Measurements from ENCODE around the gene ZBTB1. TPM values are rescaled to one million over a fixed set of nuclear protein-coding genes. Genes with fewer than 3 reads are reported as not detected.
"Not testable (repeated sequence)": the region's sequence is repeated elsewhere in the genome, so short reads cannot be mapped to it uniquely, and the experiment has no call there.

Gene ZBTB1
- polyA plus RNA-seq, 1 donor, result 82.1 TPM

DNA sequence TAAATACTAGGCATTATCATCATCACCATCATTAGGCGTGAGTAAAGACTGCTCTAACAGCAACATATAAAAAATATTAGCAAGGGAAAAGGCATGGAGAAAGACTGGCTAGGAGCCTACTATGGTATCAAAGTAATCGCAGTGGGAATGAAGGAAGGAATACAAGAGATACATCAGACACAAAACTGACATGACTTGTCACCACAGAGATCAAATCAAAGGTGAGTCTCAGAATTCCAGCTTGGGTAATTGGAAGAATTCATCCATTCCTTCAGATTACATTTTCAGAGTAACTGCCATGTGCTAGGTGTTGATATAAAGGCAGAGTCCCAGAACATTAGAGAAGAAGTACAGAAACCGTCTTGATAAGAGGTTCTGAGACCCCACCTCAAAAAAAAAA is 11.1 kb upstream of the ZBTB1 start:
- no peak for DNase-seq

DNA sequence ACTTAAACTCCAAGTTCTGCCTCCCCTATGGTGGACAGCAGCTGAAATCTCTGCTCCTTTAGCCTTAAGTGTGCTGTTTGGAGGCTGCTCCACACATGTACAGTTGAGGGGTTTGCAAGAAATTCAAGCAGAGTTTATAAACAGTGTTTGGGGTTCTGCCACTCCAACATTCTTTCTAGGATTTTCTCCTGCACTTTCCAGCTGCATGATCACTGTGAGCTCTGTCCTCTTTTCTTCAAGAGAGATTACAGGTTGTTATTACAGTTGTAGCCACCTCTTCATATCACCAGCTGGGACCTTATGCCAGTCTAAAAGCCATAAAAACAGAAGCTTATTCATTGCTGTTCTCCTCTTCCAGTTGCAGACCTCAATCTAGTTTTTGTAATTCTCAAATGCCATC is 9.3 kb upstream of the ZBTB1 start:
- DNase-seq, result no peak

DNA sequence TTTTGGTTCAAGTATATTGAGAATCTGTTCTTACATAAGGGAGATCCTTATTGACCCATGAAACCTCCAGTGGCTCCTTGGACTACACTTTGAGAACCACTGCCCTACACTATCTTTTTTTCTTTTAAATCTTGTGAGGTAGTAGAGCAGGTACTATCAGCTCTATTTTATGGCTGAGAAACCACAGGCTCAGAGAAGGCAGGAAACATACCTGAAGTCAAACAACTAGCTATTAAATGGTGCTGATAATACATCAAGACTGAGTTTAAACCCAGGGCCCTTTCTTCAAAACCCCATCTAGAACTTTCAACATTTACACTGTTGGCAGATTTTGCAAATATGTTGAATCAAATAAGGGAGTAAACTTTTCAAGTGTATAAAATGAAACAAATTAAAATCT is 7.8 kb upstream of the ZBTB1 start:
- DNase-seq, result no peak

DNA sequence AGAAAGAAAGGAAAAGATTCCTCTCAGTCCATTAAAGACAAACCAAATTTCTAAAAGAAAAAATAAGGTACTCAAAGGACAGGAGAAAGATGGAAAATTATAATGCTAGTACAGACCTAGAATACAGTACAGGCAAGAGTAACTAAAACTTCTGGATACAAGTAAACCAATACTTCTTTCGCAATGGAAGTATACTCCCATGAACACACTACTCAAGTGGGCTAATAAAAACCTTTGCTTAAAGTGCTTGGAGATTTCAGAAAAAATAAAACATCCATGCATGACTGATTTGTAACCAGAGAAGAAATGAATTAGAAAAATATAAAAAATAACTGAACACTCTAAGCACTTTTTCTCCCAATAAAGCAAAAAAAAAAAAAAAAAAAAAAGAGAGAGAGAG is 4.5 kb upstream of the ZBTB1 start:
- DNase-seq, result no peak

DNA sequence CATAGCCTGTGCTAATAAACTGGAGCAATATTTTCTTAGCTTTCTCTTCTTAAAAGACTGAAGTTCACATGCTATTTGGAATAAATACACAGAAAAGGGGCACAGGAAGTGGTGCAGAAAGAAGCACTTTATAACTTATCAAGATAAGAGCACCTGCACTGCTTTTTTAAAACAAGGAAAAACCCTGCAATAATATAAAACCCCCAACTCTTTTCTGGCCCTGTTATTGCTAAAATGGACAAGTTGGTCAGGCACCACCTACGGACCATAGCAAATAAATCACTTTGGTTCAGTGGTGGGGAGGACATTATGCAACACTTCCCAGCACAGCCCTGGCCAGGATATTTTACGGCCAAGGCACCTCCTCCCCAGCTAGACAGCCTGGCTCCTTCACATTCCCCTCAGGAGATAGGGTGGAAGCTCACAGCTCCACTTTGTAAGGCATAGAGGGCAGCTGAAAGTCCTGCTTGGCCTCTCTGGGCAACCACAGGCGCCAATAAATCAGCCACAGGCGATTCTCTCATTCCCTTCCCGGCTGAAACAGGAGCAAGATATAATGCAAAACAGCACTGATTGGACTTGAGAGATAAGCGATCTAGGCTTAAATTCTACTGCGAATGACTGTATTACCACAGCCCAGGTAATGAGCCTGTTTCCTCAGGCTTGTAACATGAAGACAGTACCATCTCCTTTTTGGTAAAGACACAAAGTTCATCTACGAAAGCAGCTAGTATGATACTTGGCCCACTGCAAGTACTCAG is 3.0 kb upstream of the ZBTB1 start:
- DNase-seq, result peak; percentile 55

DNA sequence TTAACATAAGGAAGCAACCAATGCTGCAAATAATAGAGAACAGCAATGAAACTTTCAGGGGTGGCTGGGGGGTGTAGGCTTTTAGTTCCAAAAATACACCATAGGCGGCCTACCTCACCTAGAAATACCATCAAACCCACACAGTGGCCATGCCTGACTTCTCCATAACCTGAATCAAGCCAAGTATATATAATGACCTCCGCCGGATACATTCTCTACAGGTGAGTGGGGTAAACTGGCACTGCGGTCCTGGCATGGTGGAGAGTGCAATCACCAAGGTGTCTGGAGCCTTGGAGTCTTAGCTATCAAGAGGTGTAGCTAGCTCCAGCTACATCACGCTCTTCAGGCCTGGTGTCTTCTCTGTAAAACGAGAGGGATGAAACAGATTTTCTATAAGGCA is 2.1 kb upstream of the ZBTB1 start:
- DNase-seq, result no peak

DNA sequence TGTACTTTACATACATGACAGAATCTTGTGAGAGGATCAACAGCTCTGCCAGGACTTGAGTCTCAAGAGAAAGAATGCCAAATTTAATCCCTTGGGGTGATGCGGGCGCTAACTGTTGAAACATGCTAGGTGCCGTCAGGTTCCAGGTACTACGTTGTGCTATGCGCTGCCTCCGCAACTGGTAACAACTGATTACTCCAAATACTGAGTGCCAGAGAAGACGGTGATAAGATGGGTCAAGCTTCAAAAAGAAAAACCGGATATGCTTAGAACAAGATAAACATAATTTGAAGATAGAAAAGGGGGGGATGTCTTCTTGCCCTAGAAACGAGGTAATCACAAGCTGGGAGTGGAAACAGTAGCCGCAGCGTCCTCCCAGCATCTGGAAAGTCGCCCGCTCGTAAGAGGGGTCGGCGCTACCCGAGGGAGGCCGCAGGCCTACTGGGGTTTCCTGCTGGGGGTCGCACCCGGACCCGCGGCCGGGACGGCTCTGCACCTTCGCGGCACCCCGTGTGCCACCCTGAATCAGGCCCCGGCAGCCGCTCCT is 1.6 kb upstream of the ZBTB1 start:
- no peak for DNase-seq

DNA sequence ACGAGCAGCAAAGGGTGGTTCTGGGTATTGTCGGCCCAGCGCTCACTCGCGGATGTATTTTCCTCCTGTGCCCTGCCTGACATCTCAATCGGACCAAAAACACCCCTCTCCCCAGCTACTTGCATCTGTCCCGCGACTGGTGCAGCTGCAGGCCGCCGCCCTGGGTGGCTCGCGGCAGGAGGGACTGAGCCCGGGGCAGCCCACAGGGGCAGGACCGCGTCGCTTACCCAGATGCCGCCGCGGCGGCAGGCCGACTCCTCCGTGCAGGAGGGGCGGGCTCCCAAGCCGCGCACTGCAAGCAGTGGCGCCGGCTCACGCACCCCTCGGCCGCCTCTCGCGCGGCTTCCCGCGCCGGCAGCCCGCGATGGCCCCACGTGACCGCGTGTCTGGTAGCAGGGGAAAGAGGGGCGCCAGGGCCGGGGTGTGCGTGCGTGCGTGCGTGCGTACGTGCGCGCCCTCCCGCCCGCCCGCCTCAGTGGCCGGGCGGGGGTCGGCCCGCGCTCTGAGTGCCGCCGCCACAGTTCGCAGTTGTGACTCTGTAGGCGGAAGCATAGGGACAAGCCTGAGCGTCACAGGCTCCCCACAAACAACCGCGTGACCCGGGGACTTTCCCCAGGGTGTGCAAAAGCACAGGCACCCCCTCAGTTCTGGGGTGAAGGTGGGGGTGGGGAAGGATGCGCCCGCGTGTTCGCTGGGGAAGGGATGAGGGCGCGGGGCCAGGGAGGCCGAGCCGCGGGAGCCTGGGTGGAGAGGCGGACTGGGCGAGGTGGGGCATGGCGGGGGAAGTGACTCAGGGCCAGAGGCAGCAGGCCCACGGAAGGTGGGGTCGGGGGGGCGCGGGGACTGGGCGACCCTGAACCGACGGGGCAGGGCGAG is 898 bp upstream of the ZBTB1 start, which contains the start of gene ZBTB25:
Gene ZBTB25 (minus strand): TSS at position 405 of the 876 bp plus-strand sequence. CDS start 13,305 bp downstream, outside the sequence.
- DNase-seq, result peak; percentile 86

DNA sequence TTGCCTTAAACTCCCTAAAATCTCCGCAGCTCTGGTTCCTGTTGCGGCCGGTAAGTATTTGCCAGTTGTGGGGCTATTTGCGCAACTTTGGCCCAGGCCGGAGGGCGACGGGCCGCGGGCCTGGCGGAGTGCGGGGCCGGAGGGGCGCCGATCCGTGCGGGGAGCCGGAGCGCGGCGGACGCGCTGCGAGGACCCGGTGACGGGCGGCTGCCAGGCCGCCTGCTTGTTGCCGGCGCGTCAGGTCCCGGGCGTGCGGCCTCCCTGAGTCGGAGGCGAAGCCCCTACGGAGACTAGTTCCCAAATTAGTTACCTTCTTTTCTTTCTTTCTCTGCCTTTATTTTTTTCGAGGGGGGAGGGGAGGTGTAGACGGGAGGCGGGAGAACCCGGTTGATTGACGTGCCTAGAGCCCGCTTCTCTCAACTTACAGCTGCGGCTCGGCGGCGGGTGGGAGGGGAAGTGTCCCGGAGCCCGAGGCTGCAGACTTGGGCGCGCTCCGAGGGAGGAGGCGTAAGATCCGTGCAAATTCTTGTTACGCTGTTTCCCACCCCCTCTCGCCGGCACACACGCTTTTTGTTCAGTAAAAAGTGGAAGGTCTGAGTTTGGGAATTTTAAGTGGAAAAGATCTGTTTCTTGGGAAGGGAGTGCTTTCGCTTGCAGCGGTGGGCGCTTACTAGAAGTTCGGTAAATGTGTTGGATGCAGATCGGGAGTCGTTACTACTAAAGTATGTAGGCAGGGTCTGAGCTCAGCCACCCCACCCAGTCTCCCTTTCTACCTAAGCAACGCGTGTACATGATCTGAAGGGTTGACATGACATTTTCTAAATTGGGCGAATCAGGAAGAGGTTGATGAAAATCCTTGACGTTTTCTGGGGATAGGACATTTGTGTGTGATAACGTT is 576 bp downstream of the ZBTB1 start:
- peak; percentile 93 for DNase-seq

DNA sequence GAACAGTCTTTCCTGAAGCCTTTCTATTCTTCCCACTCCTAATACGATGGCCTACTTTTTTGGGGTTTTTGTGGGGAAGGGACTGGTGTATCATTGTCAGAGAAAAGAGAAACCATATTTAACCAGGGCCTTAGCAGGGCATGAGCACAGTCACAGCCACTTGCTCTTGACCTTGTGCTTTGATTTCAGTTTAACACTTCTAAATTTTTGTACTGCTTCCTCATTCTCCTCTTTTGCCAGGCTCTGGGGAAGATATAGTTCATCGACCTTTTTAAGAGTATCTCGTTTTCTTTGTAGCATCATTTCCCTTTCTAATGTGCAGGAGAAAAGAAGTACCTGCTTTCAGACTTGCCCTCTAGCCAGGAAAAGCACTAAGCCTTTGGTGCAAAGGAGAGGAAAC is 2.2 kb downstream of the ZBTB1 start:
- no peak for DNase-seq

DNA sequence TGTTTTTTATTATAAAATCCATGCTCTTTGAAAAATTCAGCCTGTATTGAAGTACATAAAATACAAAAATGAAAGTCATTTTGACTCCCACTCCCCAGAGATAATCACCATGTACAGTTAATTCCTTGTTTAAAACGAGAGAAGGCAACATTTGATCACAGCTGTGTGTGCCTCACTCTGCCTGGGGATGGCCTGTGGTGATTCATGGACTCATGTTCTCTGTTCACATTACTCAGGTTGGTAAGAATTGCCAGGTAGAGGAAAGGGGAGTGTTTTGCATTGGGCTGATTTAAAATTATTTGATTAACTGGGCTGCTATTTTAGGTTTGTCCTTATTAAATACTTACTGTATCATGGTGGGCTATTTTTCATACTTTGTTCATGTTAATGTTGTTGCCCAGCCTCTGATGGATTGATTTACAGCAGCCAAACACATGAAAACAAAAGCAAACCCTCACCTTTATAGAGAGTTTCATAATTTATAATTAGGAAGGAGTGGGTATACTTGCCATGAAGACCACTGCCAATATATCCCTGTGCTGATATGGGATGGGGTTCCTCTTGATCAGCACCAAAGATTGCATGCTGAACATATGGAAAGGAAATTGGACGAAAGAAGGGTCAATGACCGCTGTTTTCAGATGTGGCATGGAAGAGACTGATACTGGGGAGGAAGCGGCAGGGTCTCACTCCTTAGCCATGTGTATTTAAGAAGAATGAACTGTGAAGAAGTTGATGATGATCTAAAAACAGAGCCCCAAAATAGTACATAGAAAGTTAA is 3.0 kb downstream of the ZBTB1 start:
- DNase-seq, result no peak

DNA sequence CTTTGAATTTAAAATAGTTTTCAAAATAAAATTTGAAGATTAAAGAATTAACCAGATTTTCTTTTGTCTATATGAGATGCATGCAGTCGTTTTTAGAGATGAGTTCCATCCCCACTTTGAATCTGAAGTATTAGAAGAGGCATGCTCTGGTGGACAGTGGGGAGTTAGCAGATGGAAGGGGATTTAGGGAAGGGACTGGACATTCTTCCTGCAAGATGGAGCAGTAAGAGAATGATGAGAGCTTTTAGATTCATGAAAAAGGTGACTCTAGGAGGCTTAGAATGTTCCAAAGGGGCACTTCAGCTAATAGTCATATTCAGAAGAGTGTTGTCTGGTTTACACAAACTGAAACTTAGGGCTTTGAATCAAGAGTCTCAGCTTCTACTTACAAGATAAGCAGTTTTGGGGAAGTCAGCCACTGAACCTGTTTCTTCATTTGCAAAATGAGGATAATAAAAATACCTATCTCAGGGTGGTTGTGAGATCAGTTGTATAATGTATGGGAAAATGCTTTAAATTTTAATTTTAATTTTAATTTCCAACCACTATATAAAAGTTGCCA is 3.7 kb downstream of the ZBTB1 start:
- DNase-seq, result no peak

DNA sequence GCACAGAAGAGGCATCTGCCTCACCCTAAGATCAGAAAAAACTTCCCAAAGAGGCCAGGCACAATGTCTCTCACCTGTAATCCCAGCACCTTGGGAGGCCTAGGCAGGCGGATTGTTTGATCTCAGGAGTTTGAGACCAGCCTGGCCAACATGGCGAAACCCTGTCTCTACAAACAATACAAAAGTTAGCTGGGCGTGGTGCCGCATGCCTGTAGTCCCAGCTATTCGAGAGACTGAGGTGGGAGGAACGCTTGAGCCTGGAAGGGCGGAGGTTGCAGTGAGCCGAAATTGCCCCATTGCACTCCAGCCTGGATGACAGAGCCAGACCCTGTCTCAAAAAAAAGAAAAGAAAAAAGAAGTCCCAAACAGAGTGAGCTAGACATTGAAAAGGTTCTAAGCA is 4.5 kb downstream of the ZBTB1 start:
- DNase-seq, result no peak

DNA sequence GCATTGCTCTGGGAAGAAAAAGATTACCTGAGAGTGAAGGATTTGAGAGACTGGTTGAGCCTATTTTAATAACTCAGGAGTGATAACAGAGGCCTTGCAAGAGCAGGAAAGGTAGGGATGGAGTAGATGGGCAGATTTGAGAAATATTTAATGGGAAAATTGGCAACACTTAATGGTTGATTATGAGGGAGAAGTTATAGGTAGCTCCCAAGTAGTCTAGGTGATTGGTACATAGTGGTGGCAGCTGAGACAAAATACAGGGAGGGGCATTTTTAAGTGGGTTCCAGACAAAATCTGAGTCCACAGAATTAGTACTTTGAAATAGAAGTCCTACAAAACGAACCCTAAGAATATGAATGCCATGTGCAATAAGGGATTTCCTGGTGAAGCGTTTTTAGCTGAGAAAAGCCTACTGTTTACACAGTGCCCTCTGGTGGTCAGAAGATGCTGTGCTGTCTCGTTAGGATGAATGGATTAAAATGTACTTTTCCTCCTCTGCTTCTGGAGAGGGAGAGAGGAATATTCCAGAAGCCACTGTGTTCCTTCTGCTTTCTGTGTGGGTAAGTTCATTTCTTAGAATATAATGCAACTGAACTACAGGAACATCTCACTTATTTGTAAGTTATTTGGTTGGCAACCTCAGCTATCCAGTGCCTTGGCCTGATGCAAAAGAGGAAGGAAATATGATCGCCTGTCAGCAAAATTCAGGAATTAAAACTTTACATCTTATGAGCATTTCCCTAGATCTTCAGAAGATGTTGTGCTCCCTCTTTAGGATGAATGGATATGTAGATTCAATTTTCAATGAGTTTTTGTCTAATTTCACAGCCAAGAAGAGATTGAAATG is 6.5 kb downstream of the ZBTB1 start:
- peak; percentile 74 for DNase-seq

DNA sequence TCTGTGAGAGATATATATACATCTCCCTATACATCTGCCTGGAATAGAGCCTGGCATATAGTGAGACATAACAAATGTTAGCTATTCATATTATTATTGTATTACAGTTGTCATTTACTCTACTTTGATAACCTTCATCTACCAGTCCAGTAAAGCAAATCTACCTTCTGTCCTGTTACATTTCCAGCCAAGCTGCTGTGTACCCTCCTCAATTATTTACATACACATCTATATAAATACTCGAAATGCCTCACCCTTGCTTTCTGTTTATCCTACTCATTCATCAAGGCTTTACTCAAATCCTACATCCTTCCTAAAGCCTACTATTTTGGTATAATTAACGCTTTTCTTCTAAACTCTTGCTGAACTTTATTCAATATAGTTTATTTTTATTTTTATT is 8.7 kb downstream of the ZBTB1 start:
- DNase-seq, result no peak

DNA sequence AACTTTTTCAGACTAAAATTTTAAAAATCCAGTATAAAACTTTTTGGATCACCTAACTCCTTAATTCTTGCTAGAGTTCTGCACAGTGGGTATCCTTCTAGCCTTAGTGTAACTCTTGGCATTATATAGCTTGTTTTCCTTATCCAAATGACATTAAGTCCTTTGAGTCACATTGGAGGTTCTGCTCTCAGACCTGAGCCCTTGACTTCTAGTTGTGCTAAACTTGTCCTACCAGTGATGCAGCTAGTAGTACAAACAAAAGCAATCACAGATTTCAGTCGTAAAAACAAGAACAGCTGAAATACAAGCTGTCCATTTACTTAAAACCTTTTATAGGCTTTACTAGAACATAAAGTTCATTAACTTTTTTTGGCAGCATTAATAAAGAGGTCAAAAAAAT is 10.5 kb downstream of the ZBTB1 start:
- DNase-seq, result no peak

DNA sequence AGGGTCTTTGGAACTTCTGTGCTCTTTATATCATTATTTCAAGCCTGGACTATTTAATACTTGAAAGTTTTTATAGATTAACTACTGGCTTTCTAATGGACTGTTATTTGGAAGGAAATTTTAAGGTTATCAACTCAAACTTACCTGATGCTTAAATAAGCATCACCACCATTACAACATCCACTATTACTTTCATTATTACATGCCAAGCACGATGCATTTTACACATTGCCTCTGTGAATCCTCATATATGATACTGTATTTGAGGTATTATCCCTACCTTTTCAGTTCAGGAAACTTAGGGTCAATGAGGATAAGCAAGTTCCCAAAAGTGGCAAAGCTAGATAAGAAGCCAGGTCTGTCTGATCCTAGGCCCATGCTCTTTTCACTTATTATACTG is 12.4 kb downstream of the ZBTB1 start:
- no peak for DNase-seq

DNA sequence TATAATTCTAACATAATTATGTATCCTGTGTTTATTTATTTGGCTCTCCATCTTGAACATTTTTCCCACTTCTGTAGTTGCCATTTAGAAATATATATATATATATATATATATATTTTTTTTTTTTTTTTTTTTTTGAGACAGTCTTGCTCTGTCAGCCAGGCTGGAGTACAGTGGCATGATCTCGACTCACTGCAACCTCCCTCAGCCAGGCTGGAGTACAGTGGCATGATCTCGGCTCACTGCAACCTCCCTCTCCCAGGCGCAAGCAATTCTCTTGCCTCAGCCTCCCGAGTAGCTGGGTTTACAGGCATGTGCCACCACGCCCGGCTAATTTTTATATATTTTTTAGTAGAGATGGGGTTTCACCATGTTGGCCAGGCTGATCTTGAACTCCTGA is 13.1 kb downstream of the ZBTB1 start:
- DNase-seq, result not testable (repeated sequence)

DNA sequence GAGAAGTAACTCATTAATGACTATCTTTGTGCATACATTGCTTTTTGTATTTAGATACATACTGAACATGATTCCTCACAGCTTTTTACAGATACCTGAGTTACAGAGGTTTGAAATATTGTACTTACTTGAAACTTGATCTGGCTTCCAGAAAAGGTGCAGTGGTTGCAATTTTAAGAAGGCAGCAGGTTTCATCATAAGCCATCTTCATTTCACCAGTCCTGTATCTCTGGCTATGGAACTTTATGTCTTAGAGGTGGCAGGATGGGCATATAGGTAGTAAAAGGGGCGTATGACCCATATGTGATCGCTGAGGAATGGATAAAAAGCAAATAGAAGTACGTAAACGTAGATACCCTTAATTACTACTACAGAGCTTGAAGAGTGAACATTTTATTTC is 13.7 kb downstream of the ZBTB1 start:
- no peak for DNase-seq

DNA sequence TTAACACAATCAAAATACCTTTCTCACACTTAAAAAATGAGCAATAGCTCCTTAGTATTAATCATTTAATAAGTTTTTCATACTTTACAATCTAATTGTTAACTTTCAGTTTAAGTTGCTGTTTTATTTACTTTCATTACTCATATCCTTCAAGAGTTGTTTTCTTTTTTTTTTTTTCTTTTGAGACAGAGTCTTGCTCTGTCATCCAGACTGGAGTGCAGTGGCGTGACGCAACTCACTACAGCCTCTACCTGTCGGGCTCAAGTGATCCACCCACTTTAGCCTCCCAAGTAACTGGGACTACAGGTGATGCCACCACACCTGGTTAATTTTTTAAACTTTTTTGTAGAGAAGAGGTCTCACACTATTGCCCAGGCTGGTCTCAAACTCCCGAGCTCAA is 16.1 kb downstream of the ZBTB1 start:
- DNase-seq, result no peak

Measured in left kidney (tissue), 2 donors.